CD4-positive, alpha-beta T cell treated with Interleukin-17A for 1 hour (primary cell): ENCODE data around the gene GARIN5B.

ENCODE experiments used
- DNase-seq: peaks from one replicate; pipeline ENCODE4 v3.0.0-alpha.2; 2020

Gene GARIN5B

GRCh38 chr19:55368701-55369563, 5.9 kb upstream of the GARIN5B start:
- DNase-seq: no peak

DNA sequence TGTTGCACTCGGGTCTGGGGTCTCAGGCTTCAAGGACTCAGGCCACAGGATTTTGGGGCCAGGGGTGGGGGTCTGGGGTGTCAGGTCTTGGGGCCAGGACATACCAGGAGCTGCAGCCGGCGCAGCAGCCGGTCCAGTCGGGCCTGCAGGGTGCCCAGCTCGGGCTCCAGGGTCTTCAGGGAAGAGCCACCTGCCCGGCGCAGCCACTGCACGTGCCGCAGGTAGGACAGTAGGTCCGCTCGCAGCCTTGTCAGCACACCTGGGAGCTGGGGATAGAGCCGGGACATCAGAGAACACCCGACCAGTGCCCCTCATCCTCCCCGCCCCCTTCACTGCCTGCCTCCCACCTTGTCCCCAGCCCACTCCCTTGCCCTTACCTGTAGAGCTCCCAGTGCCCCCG, 5.0 kb upstream of the GARIN5B start:
- no peak for DNase-seq

DNA sequence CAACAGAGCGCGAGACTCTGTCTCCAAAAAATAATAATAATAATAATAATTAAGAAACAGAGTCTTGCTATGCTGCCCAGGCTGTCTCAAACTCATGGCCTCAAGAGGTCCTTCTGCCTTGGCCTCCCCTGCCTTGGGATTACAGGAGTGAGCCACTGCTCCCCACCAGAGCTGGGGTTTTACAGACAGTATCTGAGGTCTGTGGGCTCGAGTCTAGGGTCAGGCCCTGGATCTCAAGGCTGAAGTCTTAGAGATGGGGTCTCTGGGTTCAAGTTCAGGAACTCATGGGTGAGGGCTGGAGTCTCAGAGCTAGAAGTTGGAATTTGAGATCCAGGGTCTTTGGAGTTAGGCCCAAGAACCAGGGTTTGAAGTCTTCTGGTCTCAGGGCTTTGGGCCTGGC, 3.7 kb upstream of the GARIN5B start:
- DNase-seq: no peak

DNA sequence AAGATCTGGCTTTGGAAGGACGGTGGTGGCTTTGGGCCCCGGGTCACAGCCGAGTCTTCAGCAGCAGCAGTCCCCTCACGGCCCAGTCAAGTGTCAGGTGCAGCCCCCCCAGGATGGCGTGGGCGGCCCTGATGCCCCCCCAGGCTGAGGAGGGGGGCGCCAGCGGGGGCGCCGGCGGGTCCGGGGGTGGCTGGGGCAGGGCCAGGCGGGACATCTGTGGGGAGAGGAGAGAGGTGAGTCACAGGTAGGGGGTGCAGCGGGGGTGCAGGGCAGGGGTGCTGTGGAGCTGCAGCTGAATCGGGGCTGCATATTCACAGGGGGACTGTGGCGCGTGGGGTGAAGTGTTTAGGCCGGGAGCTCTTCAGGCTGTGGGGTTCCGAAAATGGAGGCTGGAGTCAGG, 2.9 kb upstream of the GARIN5B start:
- DNase-seq: no peak

DNA sequence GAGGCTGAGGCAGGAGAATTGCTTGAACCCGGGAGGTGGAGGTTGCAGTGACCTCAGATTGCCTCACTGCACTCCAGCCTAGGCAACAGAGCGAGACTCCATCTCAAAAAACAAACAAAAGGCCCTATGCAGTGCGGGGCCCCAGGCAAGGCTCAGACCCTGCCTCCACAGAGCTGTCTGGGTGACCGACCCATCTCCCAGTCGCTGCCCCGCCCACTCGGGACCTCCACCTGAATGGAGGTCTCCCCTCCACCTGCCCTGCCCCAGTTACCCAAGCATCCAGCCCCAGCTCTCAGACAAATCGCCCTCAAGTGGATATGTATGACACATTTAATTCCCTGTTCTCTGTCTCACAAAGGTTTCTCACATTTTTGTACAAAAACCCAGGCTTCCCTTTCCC, 2.2 kb upstream of the GARIN5B start:
- DNase-seq: no peak

- no peak for DNase-seq
These were observed 678 bp downstream of the GARIN5B start for GRCh38 chr19:55362174-55362989.

- no peak for DNase-seq
These were observed 2.2 kb downstream of the GARIN5B start for GRCh38 chr19:55360902-55361301.

DNA sequence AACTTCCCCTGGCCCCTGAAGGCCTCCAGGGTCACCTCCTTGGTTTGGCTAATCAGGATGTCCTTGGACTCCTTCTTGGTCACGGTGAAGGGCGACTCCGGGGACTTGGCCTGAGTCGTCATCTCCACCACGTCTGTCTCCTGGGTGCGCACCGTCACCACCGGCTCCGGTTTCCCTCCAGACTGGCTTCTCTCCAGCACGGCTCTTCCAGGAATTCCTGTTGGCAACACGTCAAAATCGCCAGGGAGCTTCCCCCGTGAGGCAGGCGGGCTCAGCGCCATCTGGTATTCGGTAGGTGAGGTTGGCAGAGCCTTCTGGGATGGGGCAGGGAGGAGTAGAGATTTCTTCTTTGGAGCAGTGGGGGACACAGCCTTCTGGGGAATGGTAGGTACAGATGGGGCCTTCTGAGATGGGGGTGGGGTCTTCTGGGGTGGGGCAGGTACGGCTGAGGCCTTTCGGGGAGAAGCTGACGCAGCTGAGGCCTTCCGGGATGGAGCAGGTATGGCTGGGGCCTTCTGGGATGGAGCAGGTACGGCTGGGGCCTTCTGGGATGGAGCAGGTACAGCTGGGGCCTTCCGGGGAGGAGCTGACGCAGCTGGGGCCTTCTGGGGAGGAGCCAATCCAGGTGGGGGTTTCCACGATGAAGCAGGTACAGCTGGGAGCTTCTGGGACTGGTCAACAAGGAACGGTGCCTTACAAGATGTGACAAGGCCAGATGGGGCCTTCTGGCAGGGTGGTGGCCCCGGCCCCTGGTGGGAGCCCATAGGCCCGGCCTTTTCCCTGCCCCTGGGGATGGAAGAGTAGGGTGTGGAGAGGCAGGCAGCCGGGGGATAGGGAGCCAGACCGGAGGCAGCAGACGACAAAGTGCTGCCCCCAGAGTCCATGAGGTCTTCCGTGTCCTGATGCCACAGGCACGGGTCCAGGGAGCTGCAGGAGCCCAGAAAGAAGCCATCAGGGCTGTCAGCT, 3.8 kb downstream of the GARIN5B start:
- no peak for DNase-seq

GRCh38 chr19:55358493-55358892, 4.6 kb downstream of the GARIN5B start:
- DNase-seq: no peak

DNA sequence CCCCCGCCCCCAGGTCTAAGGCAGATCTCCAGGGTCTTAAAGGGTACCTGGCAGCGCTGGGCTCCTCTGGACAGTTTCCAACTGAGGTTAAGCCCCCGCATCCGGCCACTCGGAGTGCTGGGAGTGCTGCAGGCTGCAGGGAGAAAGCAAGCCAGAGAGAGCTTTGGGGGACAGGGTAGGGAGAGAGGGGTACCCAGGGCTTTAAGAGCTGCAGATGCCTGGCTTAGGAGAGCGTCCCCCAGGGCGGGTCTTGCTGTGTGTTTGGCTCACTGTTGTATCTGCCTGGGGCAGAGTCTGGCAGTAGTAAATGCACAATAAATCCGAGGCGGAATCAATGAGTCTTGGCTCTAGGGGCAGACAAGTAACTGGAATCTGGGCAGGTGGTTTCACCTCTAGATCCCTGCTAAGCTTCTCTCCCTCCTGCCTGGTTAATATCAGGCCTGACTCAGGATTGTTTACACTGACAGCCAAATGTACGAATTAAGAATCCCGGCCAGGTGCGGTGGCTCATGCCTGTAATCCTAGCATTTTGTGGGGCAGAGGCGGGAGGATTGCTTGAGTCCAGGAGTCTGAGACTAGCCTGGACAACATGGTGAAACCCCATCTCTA, 7.7 kb downstream of the GARIN5B start:
- no peak for DNase-seq

GRCh38 chr19:55354698-55355212, 8.3 kb downstream of the GARIN5B start, which contains the start of gene COX6B2:
Gene COX6B2, minus strand, starts transcription at chr19:55354719. Its CDS starts 198 bp downstream, at chr19:55354521.
- no peak for DNase-seq

- peak; percentile 77 for DNase-seq
These were observed 9.0 kb downstream of the GARIN5B start for GRCh38 chr19:55353803-55354697.

- no peak for DNase-seq
These were observed 9.7 kb downstream of the GARIN5B start for GRCh38 chr19:55353356-55353802.

DNA sequence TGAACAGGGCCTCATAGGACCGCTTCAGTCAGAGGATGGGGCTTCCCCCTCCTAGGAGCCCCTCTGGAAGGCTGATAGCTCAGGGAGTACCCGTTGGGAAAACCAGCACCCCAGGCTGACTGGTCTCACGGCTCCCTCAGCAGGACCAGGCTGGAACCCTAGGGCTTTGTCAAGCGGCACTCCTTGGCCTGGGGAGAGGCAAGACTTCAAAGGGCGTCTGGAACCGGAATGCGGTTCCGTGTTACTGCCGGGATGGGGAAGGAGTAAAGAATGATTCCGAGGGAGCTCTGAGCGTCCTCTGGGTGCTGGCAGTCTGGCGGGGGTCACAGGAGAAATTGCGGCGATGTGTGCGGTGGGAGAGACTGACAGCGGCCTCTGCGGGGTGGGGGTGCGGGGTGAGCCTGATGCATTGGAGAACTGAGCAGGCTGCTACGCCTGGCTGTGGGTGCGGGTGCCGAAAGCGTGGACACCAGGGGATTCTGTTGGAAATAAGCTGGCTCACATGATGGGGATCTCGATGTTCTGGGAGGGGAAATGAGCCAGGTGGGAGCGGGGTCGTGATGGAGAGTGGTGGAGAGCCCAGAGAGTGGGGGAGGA, 10.4 kb downstream of the GARIN5B start:
- DNase-seq: no peak

DNA sequence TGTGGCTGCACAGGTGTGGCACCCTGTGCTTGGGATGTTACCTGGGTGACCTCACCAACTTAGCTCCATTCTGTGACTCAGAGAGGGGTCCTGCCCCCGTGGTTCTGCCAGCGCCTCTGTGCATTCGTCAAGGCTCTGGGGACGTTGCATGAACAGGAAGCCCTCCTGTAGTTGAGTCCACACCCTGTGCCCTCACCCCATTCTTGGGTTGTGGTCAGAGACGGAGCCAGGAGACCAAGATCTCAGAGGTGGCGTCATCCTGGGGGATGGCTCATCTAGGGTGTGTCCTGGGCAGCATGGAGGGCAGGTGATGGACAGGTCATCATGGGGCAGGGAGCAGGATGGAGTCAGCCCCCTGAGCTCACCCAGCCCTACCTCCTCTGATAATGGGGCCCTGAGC, 11.0 kb downstream of the GARIN5B start:
- DNase-seq: no peak

DNA sequence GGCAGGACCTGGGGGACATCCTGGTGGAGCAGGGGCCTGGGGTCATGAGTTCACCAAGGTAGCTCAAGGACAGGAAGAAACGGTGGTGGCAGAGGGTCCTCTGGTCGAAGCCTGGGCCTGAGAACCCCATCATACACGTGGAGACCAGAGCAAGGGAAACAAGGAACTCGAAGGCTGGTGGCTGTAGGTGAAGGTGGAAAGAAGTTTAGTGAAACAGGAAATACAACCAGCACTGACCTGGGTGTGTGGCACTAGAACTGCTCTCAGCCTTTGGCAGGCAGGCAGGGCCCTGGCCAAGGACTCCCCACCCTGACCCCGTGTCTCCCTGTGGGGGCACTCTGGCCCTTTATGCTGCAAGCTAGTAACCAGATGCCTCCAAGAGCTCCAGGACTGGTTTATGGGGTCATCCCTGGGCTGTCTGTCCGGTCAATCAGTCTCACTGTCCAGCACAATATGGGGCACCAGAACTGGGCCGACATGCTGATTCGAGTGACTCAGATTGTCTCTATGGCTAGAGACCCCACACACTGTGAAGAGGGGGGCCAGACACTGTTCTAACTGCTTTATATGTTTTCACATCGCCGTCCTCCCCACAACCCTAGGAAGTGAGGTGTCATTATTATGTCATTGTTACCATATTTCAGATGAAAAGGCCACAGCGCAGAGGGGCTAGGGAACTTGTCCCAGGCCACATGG, 12.3 kb downstream of the GARIN5B start:
- no peak for DNase-seq

GRCh38 chr19:55348317-55349034, 14.6 kb downstream of the GARIN5B start:
- DNase-seq: no peak

DNA sequence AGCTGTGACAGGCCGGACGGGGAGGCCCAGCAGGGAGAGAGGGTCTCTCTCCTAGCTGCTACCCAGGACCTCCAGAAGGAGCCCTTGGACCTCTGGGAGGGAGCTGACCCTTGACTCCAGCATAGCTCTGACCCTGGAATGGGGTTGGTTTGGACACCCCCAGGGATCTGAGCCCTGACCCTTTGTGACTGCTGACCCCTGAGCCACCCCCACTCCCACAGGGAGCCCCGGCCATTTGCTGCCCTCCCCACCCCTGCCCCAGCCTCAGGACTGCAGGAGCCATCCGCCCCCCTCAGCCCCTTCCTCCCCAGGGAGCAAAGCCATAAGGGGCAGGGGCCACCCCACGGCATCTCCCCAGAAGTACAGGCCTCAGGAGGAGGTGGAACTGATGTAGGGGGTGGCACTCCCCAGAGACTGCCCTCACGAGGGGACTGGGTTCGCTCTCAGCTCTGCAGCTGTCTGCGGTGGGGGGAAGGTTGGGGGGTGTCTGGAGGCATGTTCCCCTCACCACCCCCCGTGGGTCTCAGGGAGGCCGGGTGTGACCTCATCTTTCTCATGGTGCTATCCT, 15.5 kb downstream of the GARIN5B start:
- DNase-seq: no peak
